GM12878 (cell line): ENCODE data around the gene MEIOSIN.

Source experiments
- MYB ChIP-seq: fragments of 150-350 bp; IDR thresholded peaks from 2 replicates; pipeline ENCODE4 v1.6.1; 2014; ENCODE audit warnings: mild to moderate bottlenecking, low read depth, low read length, borderline replicate concordance
- ZZZ3 ChIP-seq: IDR thresholded peaks from 2 replicates; pipeline ENCODE4 v1.6.1; 2011; ENCODE audit warnings: low read depth; ENCODE audit not compliant: control insufficient read depth, insufficient read length
- TF ChIP-seq, protein P1 (sequence below): IDR thresholded peaks from 2 replicates; pipeline ENCODE4 v1.6.1; 2011; ENCODE audit warnings: mild to moderate bottlenecking, low read depth, low read length, moderate library complexity; ENCODE audit not compliant: insufficient replicate concordance

- TF ChIP-seq MYB (no peak), ZZZ3 (no peak)
- TF ChIP-seq, protein P1, sequence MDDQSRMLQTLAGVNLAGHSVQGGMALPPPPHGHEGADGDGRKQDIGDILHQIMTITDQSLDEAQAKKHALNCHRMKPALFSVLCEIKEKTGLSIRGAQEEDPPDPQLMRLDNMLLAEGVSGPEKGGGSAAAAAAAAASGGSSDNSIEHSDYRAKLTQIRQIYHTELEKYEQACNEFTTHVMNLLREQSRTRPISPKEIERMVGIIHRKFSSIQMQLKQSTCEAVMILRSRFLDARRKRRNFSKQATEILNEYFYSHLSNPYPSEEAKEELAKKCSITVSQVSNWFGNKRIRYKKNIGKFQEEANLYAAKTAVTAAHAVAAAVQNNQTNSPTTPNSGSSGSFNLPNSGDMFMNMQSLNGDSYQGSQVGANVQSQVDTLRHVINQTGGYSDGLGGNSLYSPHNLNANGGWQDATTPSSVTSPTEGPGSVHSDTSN: no peak
Observed at GRCh38 chr19:45805719-45806118, 72.5 kb downstream of the MEIOSIN start.
